K562 (cell line): ENCODE measurements around the gene PKHD1. TPM values are rescaled to one million over a fixed set of nuclear protein-coding genes. Genes with fewer than 3 reads are reported as not detected.

Source experiments
- ATAC-seq: fragments of 200-7000 bp; cut with Tn5 transposase; 3 replicates; pipeline ENCODE4 v1.9.1; 2020; ENCODE audit warnings: moderate library complexity
- BruUV-seq: library from RNA; stranded (reverse); fragments of 400-500 nt; replicated peaks from 2 replicates; lab custom pipeline; 2021; lab: Mats Ljungman, UMichigan
- CTCF ChIA-PET: fragments of 300-600 bp; formaldehyde crosslinking; extraction: SDS; loops from one replicate; lab custom pipeline; 2021; ENCODE audit warnings: low intra/inter-chr PET ratio; lab: Yijun Ruan, JAX
- POLR2A ChIA-PET: fragments of 300-600, 350-650 bp; sonication (Branson Sonifier 250); formaldehyde crosslinking; extraction: SDS; loops from one replicate; lab custom pipeline; 2021; ENCODE audit warnings: antibody characterized with exemption, inconsistent platforms; lab: Yijun Ruan, JAX
- DNase-seq, 4 experiments: peaks; one replicate each; pipeline versions ENCODE4 v3.0.0 to v3.0.0-alpha.2; 2011 to 2018; ENCODE audit warnings: low spot score in 3 of 4, mixed read lengths in 3 of 4; ENCODE audit errors: extremely low read depth in 1 of 4
- FAIRE-seq: peaks from 2 replicates; lab custom pipeline; 2011; peaks lifted over from hg19 to GRCh38; lab: Jason Lieb, UNC
- H2AFZ ChIP-seq: 2 replicates; pipeline ENCODE4 v1.6.0; 2011; ENCODE audit warnings: low read depth, low read length, control low read depth, inconsistent platforms
- H3K27ac ChIP-seq: fragments of 200-600 bp; 3 replicates; pipeline ENCODE4 v1.8.0; 2011; ENCODE audit warnings: low read depth, mild to moderate bottlenecking, control low read depth, inconsistent platforms, low read length, moderate library complexity, mixed read lengths; ENCODE audit errors: extremely low read depth
- H3K27me3 ChIP-seq, 2 experiments: fragments of 300-600 bp in 1 of 2; 2 replicates in 1 of 2; 3 replicates in 1 of 2; pipeline versions ENCODE4 v1.6.0 to v1.8.0; 2011; ENCODE audit warnings: inconsistent platforms in 2 of 2, low read length in 2 of 2, mild to moderate bottlenecking in 1 of 2, mixed read lengths in 1 of 2, moderate library complexity in 1 of 2; ENCODE audit not compliant: control insufficient read depth in 2 of 2, insufficient read depth in 2 of 2
- H3K36me3 ChIP-seq: fragments of 300-600 bp; 3 replicates; pipeline ENCODE4 v1.8.0; 2011; ENCODE audit warnings: mild to moderate bottlenecking, low read length, inconsistent platforms; ENCODE audit not compliant: control insufficient read depth, insufficient read depth
- H3K4me1 ChIP-seq, 2 experiments: fragments of 200-600 bp in 1 of 2; replicated peaks in 1 of 2; 2 replicates in 1 of 2; 3 replicates in 1 of 2; pipeline versions ENCODE4 v1.5.1 to v1.8.0; 2011; ENCODE audit warnings: inconsistent platforms in 2 of 2, low read length in 2 of 2, mild to moderate bottlenecking in 1 of 2, mixed read lengths in 1 of 2, moderate library complexity in 1 of 2; ENCODE audit not compliant: control insufficient read depth in 2 of 2, insufficient read depth in 2 of 2
- H3K4me2 ChIP-seq: 2 replicates; pipeline ENCODE4 v1.6.1; 2011; ENCODE audit warnings: low read length, control low read depth, inconsistent platforms, mixed read lengths; ENCODE audit not compliant: insufficient read depth
- H3K4me3 ChIP-seq: fragments of 200-600 bp; sonication (generic), shearing (Covaris generic); 2 replicates; pipeline ENCODE4 v1.5.1; 2016; ENCODE audit warnings: control low read depth, inconsistent platforms
- H3K79me2 ChIP-seq: fragments of 200-600 bp; 3 replicates; pipeline ENCODE4 v1.8.0; 2011; ENCODE audit warnings: low read length, inconsistent platforms; ENCODE audit not compliant: control insufficient read depth, insufficient read depth
- H3K9ac ChIP-seq, 2 experiments: 2 replicates each; pipeline versions ENCODE4 v1.6.0 to v1.6.1; 2011; ENCODE audit warnings: low read depth in 2 of 2, low read length in 2 of 2, control low read depth in 1 of 2, inconsistent platforms in 1 of 2, mild to moderate bottlenecking in 1 of 2, mixed read lengths in 1 of 2; ENCODE audit not compliant: insufficient read depth in 1 of 2
- H3K9me1 ChIP-seq: one replicate; pipeline ENCODE4 v1.6.0; 2011; ENCODE audit warnings: inconsistent platforms, mild to moderate bottlenecking, low read length, moderate library complexity; ENCODE audit not compliant: control insufficient read depth, insufficient read depth
- H3K9me3 ChIP-seq: replicated peaks from 2 replicates; pipeline ENCODE4 v1.5.1; 2011; ENCODE audit warnings: low read depth, low read length, inconsistent platforms; ENCODE audit not compliant: control insufficient read depth, insufficient read depth
- H4K20me1 ChIP-seq: replicated peaks from 2 replicates; pipeline ENCODE4 v1.6.1; 2011; ENCODE audit warnings: low read length, inconsistent platforms, mixed read lengths; ENCODE audit not compliant: control insufficient read depth, insufficient read depth
- C11orf30 ChIP-seq: fragments of 450-650 bp; IDR thresholded peaks from 2 replicates; pipeline ENCODE4 v1.6.1; 2016; ENCODE audit warnings: low read depth, mild to moderate bottlenecking
- CHCHD3 ChIP-seq: fragments of 250-450 bp; sonication (Bioruptor Pico); IDR thresholded peaks from 2 replicates; pipeline ENCODE4 v2.1.2; 2022; ENCODE audit warnings: mild to moderate bottlenecking
- HLTF ChIP-seq: fragments of 450-650 bp; IDR thresholded peaks from 2 replicates; pipeline ENCODE4 v1.6.1; 2016
- HNRNPL ChIP-seq: fragments of 200-400 bp; formaldehyde crosslinking; IDR thresholded peaks from 2 replicates; pipeline ENCODE4 v1.6.1; 2017; ENCODE audit warnings: low read depth, mild to moderate bottlenecking, low read length
- KLF6 ChIP-seq: fragments of 250-450 bp; sonication (Bioruptor Pico); IDR thresholded peaks from 2 replicates; pipeline ENCODE4 v1.4.0; 2020; ENCODE audit warnings: mild to moderate bottlenecking, moderate library complexity, borderline replicate concordance
- MAFF ChIP-seq: IDR thresholded peaks from 2 replicates; pipeline ENCODE4 v1.6.1; 2012; ENCODE audit warnings: low read length, improper control_type of control experiment
- MAFG ChIP-seq: fragments of 450-650 bp; conservative IDR thresholded peaks from 2 replicates; pipeline ENCODE4 v1.6.1; 2016; ENCODE audit warnings: missing genetic modification characterization, missing compliant biosample characterization
- MAFK ChIP-seq: IDR thresholded peaks from 2 replicates; pipeline ENCODE4 v1.6.1; 2011; ENCODE audit warnings: low read length, improper control_type of control experiment
- NR1H2 ChIP-seq: sonication (generic); formaldehyde crosslinking; IDR thresholded peaks from 2 replicates; pipeline ENCODE4 v1.4.0; 2020; ENCODE audit warnings: mild to moderate bottlenecking, missing genetic modification reagents
- PHB2 ChIP-seq: fragments of 450-650 bp; IDR thresholded peaks from 2 replicates; pipeline ENCODE4 v1.6.1; 2017; ENCODE audit warnings: low read depth
- TAF9B ChIP-seq: fragments of 450-650 bp; IDR thresholded peaks from 2 replicates; pipeline ENCODE4 v1.6.1; 2018; ENCODE audit warnings: mild to moderate bottlenecking; ENCODE audit not compliant: partially characterized antibody
- ZNF316 ChIP-seq: fragments of 450-650 bp; IDR thresholded peaks from 2 replicates; pipeline ENCODE4 v1.6.1; 2016
- WGBS: fragments of 100-300 bp; shearing (Covaris generic); methylation state at CpG from one replicate; pipeline ENCODE4 v1.1.6; 2016; ENCODE audit warnings: low coverage, mixed read lengths; ENCODE audit not compliant: insufficient coverage; ENCODE audit errors: missing lambda C conversion rate; 5-methylcytosine and 5-hydroxymethylcytosine counted together
- in situ Hi-C: fragments of 300-500 bp; cut with MboI; formaldehyde crosslinking; loops from 4 replicates; pipeline ENCODE4 v1.15.0; 2018; ENCODE audit warnings: inconsistent platforms, mixed read lengths
- intact Hi-C: fragments of 100-400 bp; cut with micrococcal nuclease; formaldehyde crosslinking; loops from 2 replicates; pipeline ENCODE4 v1.14.2; 2022
- polyA plus RNA-seq, 8 experiments: library from polyadenylated mRNA; depleted of rRNA in 4 of 8; stranded (reverse) in 5 of 8; unstranded in 3 of 8; fragments of >200 nt; fragmentation: Nextera tagmentation in 2 of 8; fragmentation: Illumina TruSeq in 1 of 8; extraction: Ambion mirVana in 2 of 8; extraction: Trizol in 1 of 8; gene quantifications; 2 replicates each; pipeline versions ENCODE4 v1.2.1 to v1.2.3, GENCODE V29; 2011 to 2014; ENCODE audit warnings: inconsistent platforms in 1 of 8, missing spikeins in 1 of 8
- total RNA-seq, 7 experiments: library from RNA; depleted of rRNA in 6 of 7; stranded (reverse); fragments of >200 nt in 6 of 7; fragmentation: Illumina TruSeq in 2 of 7; extraction: Trizol in 2 of 7; gene quantifications; 2 replicates each; pipeline versions ENCODE4 v1.2.1 to v1.2.3, GENCODE V29; 2011 to 2021; ENCODE audit warnings: low replicate concordance in 1 of 7

The PKHD1 gene
- total and polyA plus RNA-seq, 9 of the 15 experiments (the other 6 are each of a cell fraction or from before 2014, with no cell fraction given), result 0.01 to 0.04 (median 0.01) TPM; not detected in 6

DNA sequence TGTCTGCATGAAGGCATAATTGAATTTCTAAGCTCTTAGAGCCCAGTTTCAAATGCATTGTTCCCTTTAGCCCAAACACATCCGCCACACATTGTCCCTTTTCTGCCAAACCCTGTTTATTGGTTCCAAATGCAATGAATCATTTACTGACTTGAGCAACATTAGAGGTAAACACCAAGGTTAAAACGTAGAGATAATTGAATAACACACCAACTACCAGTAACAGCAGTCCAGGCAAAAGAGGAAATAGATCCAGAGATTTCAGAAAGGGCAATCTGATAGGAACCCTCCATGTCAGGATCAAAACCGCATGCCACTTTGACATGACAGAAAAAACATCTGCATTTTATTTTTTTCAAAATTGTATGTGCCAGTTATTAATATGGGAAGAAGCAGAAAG is 114.8 kb downstream of the PKHD1 start:
- H4K20me1 ChIP-seq, result no peaks in the 10 kb centered on the region
- no TSS peak for BruUV-seq
- WGBS, result 0% methylated on average over 3 of the region's 3 CpGs
- ATAC-seq, result no peak
- in situ Hi-C loops, result no loop called here
- no peaks in the 10 kb centered on the region for H3K9me1 ChIP-seq
- H3K79me2 ChIP-seq, result no peaks in the 10 kb centered on the region
- H3K27me3 ChIP-seq, result no peaks in the 10 kb centered on the region
- no peak overlapping the region for H3K9ac ChIP-seq
- no peak overlapping the region for H3K4me3 ChIP-seq
- TF ChIP-seq NR1H2 (CRISPR knock-in tag) (no peak), CHCHD3 (CRISPR knock-in tag) (no peak), HLTF (no peak), TAF9B (no peak)
- CTCF ChIA-PET, result no interaction called here
- no peak for FAIRE-seq
- no peaks in the 10 kb centered on the region for H3K36me3 ChIP-seq
- no peak overlapping the region for H3K4me2 ChIP-seq
- no peaks in the 10 kb centered on the region for H3K9me3 ChIP-seq
- no peak overlapping the region for H2AFZ ChIP-seq
- POLR2A ChIA-PET, result no interaction called here
- DNase-seq, result no peak
- no peaks in the 10 kb centered on the region for H3K4me1 ChIP-seq
- intact Hi-C loops, result no loop called here
- no peak overlapping the region for H3K27ac ChIP-seq

GRCh38 chr6:51968265-51968664 is 119.1 kb downstream of the PKHD1 start:
- Histone ChIP-seq H3K27me3 (no peaks in the 10 kb centered on the region), H3K4me1 (no peaks in the 10 kb centered on the region), H3K27ac (no peak overlapping the region), H3K79me2 (no peaks in the 10 kb centered on the region), H2AFZ (no peak overlapping the region), H3K9me1 (no peaks in the 10 kb centered on the region), H3K36me3 (no peaks in the 10 kb centered on the region), H3K9ac (no peak overlapping the region), H3K4me3 (no peak overlapping the region), H3K4me2 (no peak overlapping the region), H4K20me1 (no peaks in the 10 kb centered on the region), H3K9me3 (no peaks in the 10 kb centered on the region)
- TF ChIP-seq PHB2, result no peak
- TF ChIP-seq MAFK, result peak; percentile 83
- peak; percentile 59 for TF ChIP-seq C11orf30
- peak; percentile 66 for TF ChIP-seq MAFG
- peak; percentile 76 for TF ChIP-seq ZNF316
- no peak for TF ChIP-seq HNRNPL
- TF ChIP-seq KLF6 (CRISPR knock-in tag), result no peak
- TF ChIP-seq MAFF, result peak; percentile 85
- ChIA-PET CTCF (no interaction called here), POLR2A (no interaction called here)
- intact Hi-C loops, result no loop called here
- in situ Hi-C loops, result no loop called here
- DNase-seq (no peak), FAIRE-seq (no peak), ATAC-seq (no peak)
- no TSS peak for BruUV-seq
- 4% methylated on average over 2 of the region's 2 CpGs for WGBS
